HG02981 (cell line): ENCODE results near the gene TOR1B.

Experiments
- ATAC-seq: cut with Tn5 transposase; IDR thresholded peaks from one replicate; pipeline ENCODE4 v1.9.1; 2021; ENCODE audit warnings: mild to moderate bottlenecking, moderate library complexity; ENCODE audit not compliant: unreplicated experiment

TOR1B gene

DNA sequence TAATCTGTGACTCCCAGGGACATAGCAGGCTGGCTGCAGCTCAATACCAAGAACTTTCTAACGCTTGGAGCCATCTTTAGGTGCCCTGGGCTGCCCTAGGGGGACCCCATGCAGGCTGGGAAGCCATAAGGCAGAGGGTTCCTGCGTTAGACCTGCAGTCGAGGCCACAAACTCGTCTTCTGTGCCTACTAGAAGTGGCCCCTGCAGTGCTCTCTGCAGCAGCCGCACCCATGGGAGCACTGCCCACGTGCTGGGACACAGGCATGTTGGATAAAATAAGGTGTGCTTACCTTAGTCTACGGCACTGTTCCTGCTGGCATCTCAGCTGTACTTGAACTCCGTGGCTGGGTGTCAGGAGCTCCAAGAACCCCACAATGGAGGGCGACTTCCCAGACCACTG is 9.4 kb downstream of the TOR1B start:
- no peak for ATAC-seq

DNA sequence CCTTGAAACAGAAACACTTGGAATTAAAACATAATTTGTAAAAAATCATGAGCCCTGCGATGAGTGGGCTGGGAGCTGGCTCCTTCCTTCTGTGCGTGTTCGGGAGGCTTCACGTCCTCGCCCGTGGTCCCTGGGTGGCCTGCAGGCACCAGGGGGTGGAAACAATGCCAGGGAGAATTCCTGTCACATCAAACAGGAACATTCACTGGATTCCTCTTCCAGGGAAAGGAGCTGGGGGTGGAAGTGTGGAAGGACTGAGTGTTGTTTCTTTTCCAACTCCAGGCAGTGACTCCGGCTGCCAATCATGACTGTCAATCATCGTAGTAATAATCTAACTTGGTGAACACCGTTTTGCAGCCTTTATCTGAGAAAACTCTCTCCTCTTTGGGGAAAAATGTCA is 10.7 kb downstream of the TOR1B start:
- ATAC-seq: no peak

GRCh38 chr9:129814432-129815223 is 11.6 kb downstream of the TOR1B start:
- ATAC-seq: no peak

DNA sequence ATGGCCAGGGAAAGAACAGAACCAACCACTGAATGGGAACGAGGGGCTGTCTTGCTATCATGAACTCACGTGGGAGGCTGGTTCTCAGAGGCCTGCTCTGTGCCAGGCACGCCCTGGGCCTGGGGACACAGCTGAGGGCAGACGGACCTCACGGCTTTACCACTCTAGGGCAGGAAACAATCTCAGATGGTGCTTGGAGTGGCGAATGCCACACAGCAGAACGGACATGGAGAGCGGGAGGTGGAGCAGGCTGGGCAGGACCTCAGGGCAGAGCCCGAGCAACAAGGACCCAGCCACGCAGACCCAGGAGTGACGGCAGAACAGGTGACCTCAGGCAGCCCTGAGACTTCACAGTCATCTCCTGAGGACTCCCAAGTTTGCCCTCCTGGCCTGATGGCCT is 12.3 kb downstream of the TOR1B start:
- ATAC-seq: no peak

GRCh38 chr9:129816501-129817435 is 13.8 kb downstream of the TOR1B start:
- ATAC-seq: no peak

GRCh38 chr9:129822898-129823541 is 20.0 kb downstream of the TOR1B start:
- no peak for ATAC-seq

DNA sequence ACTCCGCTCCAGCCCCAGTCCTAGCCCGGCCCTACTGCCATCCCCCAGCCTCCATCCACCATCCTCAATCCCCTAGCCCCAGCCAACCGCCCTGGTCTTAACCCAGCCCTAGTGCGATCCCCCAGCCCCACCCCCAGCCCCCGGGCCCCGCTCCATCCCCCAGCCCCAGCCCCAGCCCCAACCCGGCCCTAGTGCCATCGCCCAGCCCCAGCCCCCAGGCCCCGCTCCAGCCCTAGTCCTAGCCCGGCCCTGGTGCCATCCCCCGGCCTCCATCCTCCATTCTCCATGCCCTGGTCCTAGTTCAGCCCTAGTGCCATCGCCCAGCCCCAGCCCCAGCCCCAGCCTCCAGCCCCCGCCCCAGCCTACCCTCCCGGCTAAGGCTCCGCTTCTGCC is 20.6 kb downstream of the TOR1B start:
- ATAC-seq: no peak

- peak; percentile 94 for ATAC-seq
Measured at GRCh38 chr9:129823935-129824601, 21.1 kb downstream of the TOR1B start, which contains the start of gene TOR1A. TSS of gene TOR1A (minus strand) at chr9:129824136. CDS start at chr9:129824085, 51 bp downstream.

- no peak for ATAC-seq
Measured at GRCh38 chr9:129826344-129826743, 23.4 kb downstream of the TOR1B start.

GRCh38 chr9:129826759-129827158 is 23.8 kb downstream of the TOR1B start:
- ATAC-seq: no peak

GRCh38 chr9:129828051-129828450 is 25.1 kb downstream of the TOR1B start:
- no peak for ATAC-seq

- ATAC-seq: no peak
Measured at GRCh38 chr9:129828969-129829368, 26.0 kb downstream of the TOR1B start.

GRCh38 chr9:129832982-129833381 is 30.0 kb downstream of the TOR1B start:
- no peak for ATAC-seq

GRCh38 chr9:129834489-129835127 is 31.6 kb downstream of the TOR1B start:
- ATAC-seq: peak; percentile 12

GRCh38 chr9:129835128-129835859 is 32.3 kb downstream of the TOR1B start, which contains the start of the genes C9orf78 and USP20:
TSS of gene C9orf78 (minus strand) at chr9:129835275. CDS start at chr9:129835221, 54 bp downstream.
TSS of gene USP20 (plus strand) at chr9:129835458. CDS start at chr9:129852556, 17,098 bp downstream.
- peak; percentile 94 for ATAC-seq

DNA sequence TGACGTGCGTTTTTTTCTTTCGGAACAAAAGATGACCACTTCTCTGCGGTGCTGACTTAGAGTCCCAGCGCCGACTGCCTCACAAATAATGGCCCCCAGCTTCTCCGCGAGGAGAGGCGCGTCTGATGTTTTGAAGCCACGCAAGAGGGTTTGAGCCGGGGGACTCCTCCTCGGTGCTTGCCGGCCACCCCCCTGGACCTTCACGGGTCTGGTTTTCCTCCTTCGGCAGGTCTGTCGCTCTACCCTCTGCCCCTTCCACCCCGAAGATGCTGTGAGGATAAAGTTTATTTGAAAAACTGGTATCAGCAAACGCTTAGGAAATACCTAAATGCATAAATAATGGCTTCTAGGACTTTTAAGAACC is 32.9 kb downstream of the TOR1B start:
- no peak for ATAC-seq

GRCh38 chr9:129836311-129837007 is 33.5 kb downstream of the TOR1B start:
- ATAC-seq: no peak

- ATAC-seq: no peak
Measured at GRCh38 chr9:129838707-129839259, 35.8 kb downstream of the TOR1B start.
